DOHH2 (cell line): ENCODE measurements around the gene RAPGEF3.

ENCODE experiments used
- H3F3A ChIP-seq: fragments of 200-600 bp; sonication (generic), shearing (Covaris generic); 2 replicates; pipeline ENCODE4 v1.6.0; 2016; ENCODE audit warnings: antibody characterized with exemption, mild to moderate bottlenecking; ENCODE audit not compliant: control insufficient read depth, insufficient read depth
- H3K27ac ChIP-seq: fragments of 200-600 bp; sonication (generic); 2 replicates; pipeline ENCODE4 v1.5.1; 2014; ENCODE audit warnings: low read depth, mild to moderate bottlenecking, low read length, moderate library complexity
- H3K27me3 ChIP-seq: fragments of 200-600 bp; sonication (generic); 2 replicates; pipeline ENCODE4 v1.6.1; 2014; ENCODE audit warnings: mild to moderate bottlenecking, low read length, mixed read lengths; ENCODE audit not compliant: control insufficient read depth
- H3K36me3 ChIP-seq: fragments of 200-600 bp; sonication (generic); 2 replicates; pipeline ENCODE4 v1.6.1; 2014; ENCODE audit warnings: mild to moderate bottlenecking, low read length, moderate library complexity, mixed read lengths; ENCODE audit not compliant: control insufficient read depth
- H3K4me1 ChIP-seq: fragments of 200-600 bp; sonication (generic); 2 replicates; pipeline ENCODE4 v1.6.1; 2014; ENCODE audit warnings: mild to moderate bottlenecking, low read length, mixed read lengths; ENCODE audit not compliant: control insufficient read depth
- H3K4me2 ChIP-seq: fragments of 200-600 bp; sonication (generic); 2 replicates; pipeline ENCODE4 v1.6.0; 2014; ENCODE audit warnings: mild to moderate bottlenecking, low read length, moderate library complexity
- H3K4me3 ChIP-seq: fragments of 200-600 bp; sonication (generic); 2 replicates; pipeline ENCODE4 v1.5.1; 2014; ENCODE audit warnings: mild to moderate bottlenecking, low read length, mixed read lengths
- H3K79me2 ChIP-seq: fragments of 200-600 bp; sonication (generic); 2 replicates; pipeline ENCODE4 v1.6.1; 2014; ENCODE audit warnings: mild to moderate bottlenecking, low read length, mixed read lengths; ENCODE audit not compliant: control insufficient read depth
- H3K9me2 ChIP-seq: fragments of 200-600 bp; sonication (generic); replicated peaks from 2 replicates; pipeline ENCODE4 v1.6.1; 2014; ENCODE audit warnings: mild to moderate bottlenecking, low read length, mixed read lengths; ENCODE audit not compliant: control insufficient read depth
- H3K9me3 ChIP-seq: fragments of 200-600 bp; sonication (generic); 2 replicates; pipeline ENCODE4 v1.6.1; 2014; ENCODE audit warnings: antibody characterized with exemption, low read length, mixed read lengths; ENCODE audit not compliant: control insufficient read depth, insufficient read depth
- H4K20me1 ChIP-seq: fragments of 200-600 bp; sonication (generic); 2 replicates; pipeline ENCODE4 v1.6.0; 2014; ENCODE audit warnings: low read depth, mild to moderate bottlenecking, antibody characterized with exemption, low read length, moderate library complexity; ENCODE audit not compliant: control insufficient read depth, insufficient read depth
- EZH2phosphoT487 ChIP-seq: fragments of 200-600 bp; sonication (generic); IDR thresholded peaks from 2 replicates; pipeline ENCODE4 v1.6.1; 2017; ENCODE audit warnings: borderline replicate concordance, mild to moderate bottlenecking, antibody characterized with exemption, low read length, moderate library complexity, mixed read lengths
- TF ChIP-seq, protein P1 (sequence below): fragments of 200-600 bp; sonication (generic); IDR thresholded peaks from one replicate; pipeline ENCODE4 v1.5.1; 2014; ENCODE audit warnings: antibody characterized with exemption, mild to moderate bottlenecking, low read depth, low read length; ENCODE audit not compliant: poor library complexity, severe bottlenecking

The RAPGEF3 gene

DNA sequence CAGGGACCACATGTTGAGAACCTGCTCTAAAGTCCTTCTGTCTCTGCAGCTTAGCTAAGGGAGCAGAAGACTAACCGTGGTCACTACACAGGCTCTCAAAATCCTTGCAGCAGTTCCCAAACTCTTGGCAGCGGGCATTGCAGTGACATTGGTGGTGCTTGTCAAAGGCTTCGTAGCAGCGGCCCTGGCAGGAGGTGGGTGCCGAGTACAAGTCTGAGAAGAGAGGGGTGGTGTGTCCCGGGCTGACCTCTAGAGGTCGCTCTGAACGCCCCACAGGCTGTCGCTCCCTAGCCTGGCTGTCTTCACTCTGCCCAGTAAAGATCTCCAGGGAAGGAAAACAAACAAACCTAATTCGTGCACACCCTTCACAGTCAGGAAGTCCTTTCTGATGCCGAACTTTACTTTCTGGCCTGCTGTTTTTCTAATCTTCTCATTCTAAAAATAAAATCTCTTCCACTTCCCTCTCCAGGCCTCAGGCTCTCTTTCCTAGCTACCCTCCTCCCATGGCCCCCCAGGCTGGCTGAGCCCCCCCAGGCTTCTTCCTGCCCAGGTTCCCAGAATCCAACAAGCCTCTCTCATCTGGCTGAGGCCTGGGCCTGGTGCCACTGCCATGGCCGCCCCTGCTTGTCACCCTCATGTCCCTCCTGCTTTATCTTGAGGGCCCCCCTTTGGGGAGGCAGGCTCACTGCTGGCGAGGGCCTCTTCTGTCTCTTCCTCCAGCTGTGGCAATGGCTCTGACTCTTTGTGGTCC is 41.1 kb downstream of the RAPGEF3 start:
- H3K4me1 ChIP-seq = peaks cover 24% of the 10 kb centered on the region
- no peaks in the 10 kb centered on the region for H4K20me1 ChIP-seq
- H3K9me2 ChIP-seq = no peaks in the 10 kb centered on the region
- peak overlapping the region; percentile 17 for H3K4me2 ChIP-seq
- H3K27ac ChIP-seq = no peak overlapping the region
- no peaks in the 10 kb centered on the region for H3K79me2 ChIP-seq
- no peaks in the 10 kb centered on the region for H3K9me3 ChIP-seq
- no peaks in the 10 kb centered on the region for H3K27me3 ChIP-seq
- TF ChIP-seq, protein P1, sequence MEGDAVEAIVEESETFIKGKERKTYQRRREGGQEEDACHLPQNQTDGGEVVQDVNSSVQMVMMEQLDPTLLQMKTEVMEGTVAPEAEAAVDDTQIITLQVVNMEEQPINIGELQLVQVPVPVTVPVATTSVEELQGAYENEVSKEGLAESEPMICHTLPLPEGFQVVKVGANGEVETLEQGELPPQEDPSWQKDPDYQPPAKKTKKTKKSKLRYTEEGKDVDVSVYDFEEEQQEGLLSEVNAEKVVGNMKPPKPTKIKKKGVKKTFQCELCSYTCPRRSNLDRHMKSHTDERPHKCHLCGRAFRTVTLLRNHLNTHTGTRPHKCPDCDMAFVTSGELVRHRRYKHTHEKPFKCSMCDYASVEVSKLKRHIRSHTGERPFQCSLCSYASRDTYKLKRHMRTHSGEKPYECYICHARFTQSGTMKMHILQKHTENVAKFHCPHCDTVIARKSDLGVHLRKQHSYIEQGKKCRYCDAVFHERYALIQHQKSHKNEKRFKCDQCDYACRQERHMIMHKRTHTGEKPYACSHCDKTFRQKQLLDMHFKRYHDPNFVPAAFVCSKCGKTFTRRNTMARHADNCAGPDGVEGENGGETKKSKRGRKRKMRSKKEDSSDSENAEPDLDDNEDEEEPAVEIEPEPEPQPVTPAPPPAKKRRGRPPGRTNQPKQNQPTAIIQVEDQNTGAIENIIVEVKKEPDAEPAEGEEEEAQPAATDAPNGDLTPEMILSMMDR = peak; percentile 82
- no peak for TF ChIP-seq EZH2phosphoT487
- H3F3A ChIP-seq = peaks cover 4% of the 10 kb centered on the region; the same call in 1 of the 2 replicates
- H3K4me3 ChIP-seq = no peak overlapping the region
- no peaks in the 10 kb centered on the region for H3K36me3 ChIP-seq

DNA sequence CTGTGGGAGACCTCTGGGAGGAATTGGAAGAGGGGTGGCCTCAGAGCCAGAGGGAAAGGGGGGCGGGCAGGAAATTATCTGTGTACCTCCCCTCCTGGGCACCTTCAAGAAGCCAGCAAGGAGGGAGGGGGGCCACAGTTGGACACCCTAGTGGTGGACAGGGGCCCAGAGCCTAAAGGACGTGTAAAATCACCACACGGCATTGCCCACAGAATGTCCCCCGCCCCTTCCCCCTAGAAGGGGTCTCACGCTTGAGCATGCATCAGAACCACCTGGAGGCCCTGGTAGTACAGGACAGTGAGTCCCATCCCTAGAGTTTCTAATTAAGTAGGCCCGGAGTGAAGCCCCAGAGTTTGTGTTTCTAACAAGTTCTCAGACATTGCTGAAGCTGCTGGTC is 41.6 kb downstream of the RAPGEF3 start:
- H3K27me3 ChIP-seq = no peaks in the 10 kb centered on the region
- H3K79me2 ChIP-seq = no peaks in the 10 kb centered on the region
- H3K9me2 ChIP-seq = no peaks in the 10 kb centered on the region
- no peaks in the 10 kb centered on the region for H3K9me3 ChIP-seq
- peaks cover 24% of the 10 kb centered on the region for H3K4me1 ChIP-seq
- TF ChIP-seq, protein P1 = no peak
- no peak for TF ChIP-seq EZH2phosphoT487
- H4K20me1 ChIP-seq = no peaks in the 10 kb centered on the region
- H3K4me2 ChIP-seq = peak overlapping the region; percentile 17
- H3F3A ChIP-seq = peaks cover 4% of the 10 kb centered on the region; the same call in 1 of the 2 replicates
- no peak overlapping the region for H3K27ac ChIP-seq
- H3K36me3 ChIP-seq = no peaks in the 10 kb centered on the region
- H3K4me3 ChIP-seq = no peak overlapping the region

DNA sequence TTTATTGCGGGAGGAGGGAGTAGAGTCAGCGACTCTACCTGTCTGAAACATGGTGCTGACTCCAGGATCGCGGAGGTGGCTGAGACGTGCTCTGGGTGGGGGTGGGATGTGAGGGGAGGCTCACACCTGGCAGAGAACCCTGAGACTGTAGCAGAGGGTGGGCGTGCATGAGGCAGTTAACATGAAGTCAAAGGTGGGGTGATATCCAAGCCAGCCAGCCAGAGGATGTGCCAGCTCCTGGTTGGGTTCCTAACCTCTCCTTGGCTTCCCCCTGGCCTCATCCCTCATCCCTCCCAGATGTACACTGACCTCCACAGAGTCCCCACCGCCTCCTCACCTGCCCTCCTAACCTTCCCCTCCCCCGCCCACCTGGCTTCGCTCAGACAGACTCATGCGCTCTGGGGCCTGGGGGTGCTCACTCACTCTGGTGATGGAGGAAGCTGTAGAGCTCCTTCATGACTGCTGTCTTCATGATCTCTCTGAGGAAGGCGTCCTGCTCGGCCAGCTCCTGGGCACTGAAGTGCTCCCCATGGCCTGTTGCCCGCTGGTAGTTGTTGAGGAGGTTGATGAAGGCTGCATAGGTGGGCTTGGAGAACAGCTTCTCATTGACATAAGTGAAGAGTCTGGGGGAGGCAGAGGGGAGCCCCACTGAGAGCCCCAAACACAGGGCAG is 42.7 kb downstream of the RAPGEF3 start:
- Histone ChIP-seq H3K27me3 (no peaks in the 10 kb centered on the region), H3K4me2 (no peak overlapping the region), H4K20me1 (no peaks in the 10 kb centered on the region), H3F3A (peaks cover 4% of the 10 kb centered on the region; the same call in 1 of the 2 replicates), H3K79me2 (no peaks in the 10 kb centered on the region), H3K9me2 (no peaks in the 10 kb centered on the region), H3K36me3 (no peaks in the 10 kb centered on the region), H3K4me3 (no peak overlapping the region), H3K4me1 (peaks cover 24% of the 10 kb centered on the region), H3K9me3 (no peaks in the 10 kb centered on the region), H3K27ac (no peak overlapping the region)
- no peak for TF ChIP-seq EZH2phosphoT487
- TF ChIP-seq, protein P1 = no peak
